ENCODE measurements around the gene EEF1AKMT4. TPM values are rescaled to one million over a fixed set of nuclear protein-coding genes. Genes with fewer than 3 reads are reported as not detected.

Gene EEF1AKMT4
- total and polyA plus RNA-seq, 4 donors: 2.1 to 13.9 (median 10.8) TPM

DNA sequence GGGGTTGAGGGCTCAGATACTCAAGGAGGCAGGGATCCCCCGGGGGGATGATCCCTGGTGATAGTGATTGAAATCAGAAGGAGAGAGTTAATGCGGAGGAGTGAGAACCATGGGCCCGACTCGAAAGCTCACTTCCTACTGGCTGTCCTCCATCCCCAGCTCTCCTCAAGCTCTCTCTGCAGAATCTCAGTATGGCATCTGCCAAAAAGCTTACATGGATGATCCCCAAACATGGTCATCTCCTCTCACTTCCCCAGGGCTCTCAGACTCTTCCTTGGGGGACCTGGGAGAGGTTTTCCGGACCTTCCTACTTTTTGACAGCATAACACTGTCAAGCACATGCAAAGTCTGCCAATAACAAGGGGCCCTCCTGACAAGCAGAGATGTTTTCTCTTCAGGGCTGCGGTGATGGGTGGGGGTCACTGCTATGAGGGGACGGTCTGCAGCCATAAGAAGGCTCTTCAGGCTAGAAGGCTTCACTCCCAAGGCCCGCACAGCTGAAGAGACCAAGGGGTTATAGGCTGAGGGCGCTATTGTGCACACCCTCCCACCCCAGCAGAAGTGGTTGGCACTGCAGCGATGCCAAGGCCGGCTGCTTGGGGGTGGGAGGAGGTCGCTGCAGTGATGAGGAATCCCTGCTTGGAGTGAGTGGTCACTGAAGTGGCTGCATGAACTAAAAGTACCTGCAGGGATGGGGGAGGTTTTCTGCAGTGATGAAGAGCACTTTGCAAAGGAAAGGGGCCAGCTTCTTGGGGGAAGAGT lies 20.9 kb upstream of the EEF1AKMT4 start (continued):
- no peak for TF ChIP-seq FOXA1 (IDR thresholded peaks at IDR 0.05)
- TF ChIP-seq JUND (IDR thresholded peaks at IDR 0.05): no peak
- TF ChIP-seq SP1 (IDR thresholded peaks at IDR 0.05): no peak
- no peak for TF ChIP-seq HNF4G (IDR thresholded peaks at IDR 0.05)
- TF ChIP-seq, protein P1, sequence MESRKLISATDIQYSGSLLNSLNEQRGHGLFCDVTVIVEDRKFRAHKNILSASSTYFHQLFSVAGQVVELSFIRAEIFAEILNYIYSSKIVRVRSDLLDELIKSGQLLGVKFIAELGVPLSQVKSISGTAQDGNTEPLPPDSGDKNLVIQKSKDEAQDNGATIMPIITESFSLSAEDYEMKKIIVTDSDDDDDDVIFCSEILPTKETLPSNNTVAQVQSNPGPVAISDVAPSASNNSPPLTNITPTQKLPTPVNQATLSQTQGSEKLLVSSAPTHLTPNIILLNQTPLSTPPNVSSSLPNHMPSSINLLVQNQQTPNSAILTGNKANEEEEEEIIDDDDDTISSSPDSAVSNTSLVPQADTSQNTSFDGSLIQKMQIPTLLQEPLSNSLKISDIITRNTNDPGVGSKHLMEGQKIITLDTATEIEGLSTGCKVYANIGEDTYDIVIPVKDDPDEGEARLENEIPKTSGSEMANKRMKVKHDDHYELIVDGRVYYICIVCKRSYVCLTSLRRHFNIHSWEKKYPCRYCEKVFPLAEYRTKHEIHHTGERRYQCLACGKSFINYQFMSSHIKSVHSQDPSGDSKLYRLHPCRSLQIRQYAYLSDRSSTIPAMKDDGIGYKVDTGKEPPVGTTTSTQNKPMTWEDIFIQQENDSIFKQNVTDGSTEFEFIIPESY (IDR thresholded peaks at IDR 0.05): no peak

DNA sequence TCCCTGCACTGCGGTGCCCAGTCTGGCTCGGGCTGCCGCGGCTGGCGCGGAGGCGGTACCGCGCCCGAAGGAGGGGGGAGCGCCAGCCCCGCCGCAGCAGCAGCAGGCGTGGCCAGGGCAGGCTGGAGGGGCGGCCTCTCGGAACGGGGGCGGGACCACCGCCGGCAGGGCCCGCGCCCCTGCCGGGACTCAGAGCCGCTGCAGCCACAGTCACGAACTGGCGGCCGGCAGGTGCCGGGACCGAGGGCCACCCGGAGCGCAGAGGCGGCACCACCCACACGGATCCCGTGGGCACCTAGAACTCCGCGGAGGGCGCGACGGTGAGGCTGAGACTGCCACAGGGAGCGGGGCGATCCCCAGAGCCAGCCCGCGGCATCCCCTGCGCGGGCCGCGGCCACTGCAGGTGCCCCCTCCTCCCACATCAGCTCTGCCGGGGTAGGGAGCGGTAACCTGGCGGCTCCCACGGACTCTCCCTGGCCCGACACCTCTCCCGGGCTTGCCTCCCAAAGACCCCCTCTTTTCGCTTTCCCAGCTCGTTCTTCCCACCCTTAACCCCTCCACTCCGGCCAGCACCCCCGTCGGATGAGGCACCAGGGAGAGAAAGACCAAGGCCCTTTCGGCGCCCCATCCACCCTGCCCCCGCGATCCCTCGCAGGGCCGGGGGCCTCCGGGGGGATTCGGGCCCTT lies 19.9 kb upstream of the EEF1AKMT4 start, which contains the start of gene VWA5B2:
TSS of gene VWA5B2 (plus strand) at position 192 of the 687 bp plus-strand sequence. CDS start 944 bp downstream, outside the sequence.
- peaks cover 12 to 22% (median 15%) of the 10 kb centered on the region in 4 donors for H3K4me1 ChIP-seq (ENCODE audit: control insufficient read depth in 4 of 4, insufficient read depth in 4 of 4, low read length in 3 of 4)
- DNase-seq (ENCODE audit: low spot score): peak; percentile 50
- H3K9ac ChIP-seq (ENCODE audit: low read depth in 1 of 2, low read length in 2 of 2): no peak within 1 kb of the TSS
- TF ChIP-seq, protein P2, sequence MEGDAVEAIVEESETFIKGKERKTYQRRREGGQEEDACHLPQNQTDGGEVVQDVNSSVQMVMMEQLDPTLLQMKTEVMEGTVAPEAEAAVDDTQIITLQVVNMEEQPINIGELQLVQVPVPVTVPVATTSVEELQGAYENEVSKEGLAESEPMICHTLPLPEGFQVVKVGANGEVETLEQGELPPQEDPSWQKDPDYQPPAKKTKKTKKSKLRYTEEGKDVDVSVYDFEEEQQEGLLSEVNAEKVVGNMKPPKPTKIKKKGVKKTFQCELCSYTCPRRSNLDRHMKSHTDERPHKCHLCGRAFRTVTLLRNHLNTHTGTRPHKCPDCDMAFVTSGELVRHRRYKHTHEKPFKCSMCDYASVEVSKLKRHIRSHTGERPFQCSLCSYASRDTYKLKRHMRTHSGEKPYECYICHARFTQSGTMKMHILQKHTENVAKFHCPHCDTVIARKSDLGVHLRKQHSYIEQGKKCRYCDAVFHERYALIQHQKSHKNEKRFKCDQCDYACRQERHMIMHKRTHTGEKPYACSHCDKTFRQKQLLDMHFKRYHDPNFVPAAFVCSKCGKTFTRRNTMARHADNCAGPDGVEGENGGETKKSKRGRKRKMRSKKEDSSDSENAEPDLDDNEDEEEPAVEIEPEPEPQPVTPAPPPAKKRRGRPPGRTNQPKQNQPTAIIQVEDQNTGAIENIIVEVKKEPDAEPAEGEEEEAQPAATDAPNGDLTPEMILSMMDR (IDR thresholded peaks at IDR 0.05; ENCODE audit: low read depth, low read length, missing input control): peak; percentile 23
- TF ChIP-seq HNF4G (IDR thresholded peaks at IDR 0.05): no peak
- no peak within 1 kb of the TSS for H3K27ac ChIP-seq (ENCODE audit: low read depth in 1 of 2, low read length in 2 of 2)
- H3K4me3 ChIP-seq (ENCODE audit: low read depth in 1 of 3, low read length in 3 of 3): peak within 1 kb of the TSS in 1 of 3 donors; percentile 46
- no peaks in the 10 kb centered on the region for H3K9me3 ChIP-seq (ENCODE audit: control insufficient read depth in 4 of 4, low read length in 3 of 4)
- peaks cover 0 to 7% (median 5%) of the 10 kb centered on the region in 4 donors for H3K27me3 ChIP-seq (ENCODE audit: control insufficient read depth in 4 of 4, insufficient read depth in 4 of 4, low read length in 3 of 4)
- under 1% methylated on average over 66 of the region's 66 CpGs for WGBS
- H3K36me3 ChIP-seq (ENCODE audit: control insufficient read depth in 4 of 4, insufficient read depth in 3 of 4, low read depth in 1 of 4, low read length in 3 of 4): no peaks in the 10 kb centered on the region

DNA sequence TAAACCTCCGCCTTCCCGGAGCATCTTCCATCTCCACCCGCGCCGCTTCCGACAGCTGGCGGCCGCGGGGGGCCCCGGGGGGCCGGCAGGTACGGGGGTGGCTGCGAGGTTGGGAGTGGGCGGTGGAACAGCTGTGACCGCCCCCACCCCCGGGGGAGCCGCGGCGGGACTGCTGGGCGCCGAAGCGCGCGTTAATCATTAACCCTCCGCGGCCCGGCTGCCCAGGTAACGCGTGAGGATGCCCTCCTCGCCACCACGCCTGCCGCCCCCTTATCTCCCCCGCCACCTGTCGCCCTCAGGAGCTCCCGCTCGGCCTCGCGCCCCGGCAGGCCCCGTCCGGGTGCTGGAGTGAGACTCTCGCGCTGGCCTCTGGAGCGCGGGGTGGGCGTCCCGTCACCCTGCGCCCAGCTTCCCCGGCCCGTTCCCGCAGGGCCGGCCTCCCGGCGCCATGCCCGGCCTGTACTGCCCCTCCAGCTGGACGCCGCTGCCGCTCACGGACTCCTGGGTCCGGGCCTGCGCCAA lies 19.3 kb upstream of the EEF1AKMT4 start:
- H3K4me1 ChIP-seq (ENCODE audit: control insufficient read depth in 4 of 4, insufficient read depth in 4 of 4, low read length in 3 of 4): peaks cover 12 to 22% (median 15%) of the 10 kb centered on the region in 4 donors
- no peaks in the 10 kb centered on the region for H3K9me3 ChIP-seq (ENCODE audit: control insufficient read depth in 4 of 4, low read length in 3 of 4)
- H3K9ac ChIP-seq (ENCODE audit: low read depth in 1 of 2, low read length in 2 of 2): no peak overlapping the region
- TF ChIP-seq, protein P3, sequence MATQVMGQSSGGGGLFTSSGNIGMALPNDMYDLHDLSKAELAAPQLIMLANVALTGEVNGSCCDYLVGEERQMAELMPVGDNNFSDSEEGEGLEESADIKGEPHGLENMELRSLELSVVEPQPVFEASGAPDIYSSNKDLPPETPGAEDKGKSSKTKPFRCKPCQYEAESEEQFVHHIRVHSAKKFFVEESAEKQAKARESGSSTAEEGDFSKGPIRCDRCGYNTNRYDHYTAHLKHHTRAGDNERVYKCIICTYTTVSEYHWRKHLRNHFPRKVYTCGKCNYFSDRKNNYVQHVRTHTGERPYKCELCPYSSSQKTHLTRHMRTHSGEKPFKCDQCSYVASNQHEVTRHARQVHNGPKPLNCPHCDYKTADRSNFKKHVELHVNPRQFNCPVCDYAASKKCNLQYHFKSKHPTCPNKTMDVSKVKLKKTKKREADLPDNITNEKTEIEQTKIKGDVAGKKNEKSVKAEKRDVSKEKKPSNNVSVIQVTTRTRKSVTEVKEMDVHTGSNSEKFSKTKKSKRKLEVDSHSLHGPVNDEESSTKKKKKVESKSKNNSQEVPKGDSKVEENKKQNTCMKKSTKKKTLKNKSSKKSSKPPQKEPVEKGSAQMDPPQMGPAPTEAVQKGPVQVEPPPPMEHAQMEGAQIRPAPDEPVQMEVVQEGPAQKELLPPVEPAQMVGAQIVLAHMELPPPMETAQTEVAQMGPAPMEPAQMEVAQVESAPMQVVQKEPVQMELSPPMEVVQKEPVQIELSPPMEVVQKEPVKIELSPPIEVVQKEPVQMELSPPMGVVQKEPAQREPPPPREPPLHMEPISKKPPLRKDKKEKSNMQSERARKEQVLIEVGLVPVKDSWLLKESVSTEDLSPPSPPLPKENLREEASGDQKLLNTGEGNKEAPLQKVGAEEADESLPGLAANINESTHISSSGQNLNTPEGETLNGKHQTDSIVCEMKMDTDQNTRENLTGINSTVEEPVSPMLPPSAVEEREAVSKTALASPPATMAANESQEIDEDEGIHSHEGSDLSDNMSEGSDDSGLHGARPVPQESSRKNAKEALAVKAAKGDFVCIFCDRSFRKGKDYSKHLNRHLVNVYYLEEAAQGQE (IDR thresholded peaks at IDR 0.05): no peak
- no peaks in the 10 kb centered on the region for H3K36me3 ChIP-seq (ENCODE audit: control insufficient read depth in 4 of 4, insufficient read depth in 3 of 4, low read depth in 1 of 4, low read length in 3 of 4)
- WGBS: 1% methylated on average over 61 of the region's 61 CpGs
- H3K27ac ChIP-seq (ENCODE audit: low read depth in 1 of 2, low read length in 2 of 2): no peak overlapping the region
- peak; percentile 46 for DNase-seq (ENCODE audit: low spot score)
- H3K27me3 ChIP-seq (ENCODE audit: control insufficient read depth in 4 of 4, insufficient read depth in 4 of 4, low read length in 3 of 4): peaks cover 0 to 7% (median 5%) of the 10 kb centered on the region in 4 donors
- H3K4me3 ChIP-seq (ENCODE audit: low read depth in 1 of 3, low read length in 3 of 3): peak overlapping the region in 1 of 3 donors; percentile 46
